SH-SY5Y (cell line): ENCODE measurements around the gene COX7B.

Source experiments
- GATA2 ChIP-seq: IDR thresholded peaks from 2 replicates; pipeline ENCODE4 v1.6.1; 2011; ENCODE audit warnings: mild to moderate bottlenecking, low read depth, low read length
- GATA3 ChIP-seq: IDR thresholded peaks from 2 replicates; pipeline ENCODE4 v1.6.1; 2011; ENCODE audit warnings: low read depth, mild to moderate bottlenecking, low read length, moderate library complexity

GRCh38 chrX:77937291-77937690 is 38.0 kb downstream of the COX7B start:
- TF ChIP-seq GATA2, result no peak
- no peak for TF ChIP-seq GATA3
